ENCODE data around the gene ABI3BP. TPM values are rescaled to one million over a fixed set of nuclear protein-coding genes. Genes with fewer than 3 reads are reported as not detected.

ABI3BP gene
- total RNA-seq, 1 donor from 2014 or later, result 91.1 TPM

GRCh38 chr3:100898681-100899080 is 94.5 kb downstream of the ABI3BP start:
- TF ChIP-seq POLR2A (IDR thresholded peaks at IDR 0.05), result no peak
- no peak for TF ChIP-seq POLR2AphosphoS5 (IDR thresholded peaks at IDR 0.05; ENCODE audit: insufficient read depth in 1 of 2, low read depth in 1 of 2)
- TF ChIP-seq CTCF (IDR thresholded peaks at IDR 0.05), result no peak
- no peak for DNase-seq (ENCODE audit: extremely low spot score in 2 of 2)
- intact Hi-C loops (cut with DNase I), result no loop called here
- Histone ChIP-seq H3K4me1 (peaks cover 18% of the 10 kb centered on the region), H3K4me3 (no peak overlapping the region), H3K36me3 (no peaks in the 10 kb centered on the region), H3K27me3 (no peaks in the 10 kb centered on the region), H3K9me3 (no peaks in the 10 kb centered on the region), H3K27ac (no peak overlapping the region)

- Histone ChIP-seq H3K36me3 (no peaks in the 10 kb centered on the region), H3K27ac (no peak overlapping the region), H3K4me3 (no peak overlapping the region), H3K27me3 (no peaks in the 10 kb centered on the region), H3K9me3 (no peaks in the 10 kb centered on the region), H3K4me1 (peaks cover 11% of the 10 kb centered on the region)
- DNase-seq (ENCODE audit: extremely low spot score in 2 of 2), result no peak
- TF ChIP-seq POLR2AphosphoS5 (IDR thresholded peaks at IDR 0.05; ENCODE audit: insufficient read depth in 1 of 2, low read depth in 1 of 2), result no peak
- no peak for TF ChIP-seq POLR2A (IDR thresholded peaks at IDR 0.05)
- TF ChIP-seq CTCF (IDR thresholded peaks at IDR 0.05), result no peak
- intact Hi-C loops (cut with DNase I), result no loop called here
Observed at GRCh38 chr3:100896994-100897393, 96.2 kb downstream of the ABI3BP start.

DNA sequence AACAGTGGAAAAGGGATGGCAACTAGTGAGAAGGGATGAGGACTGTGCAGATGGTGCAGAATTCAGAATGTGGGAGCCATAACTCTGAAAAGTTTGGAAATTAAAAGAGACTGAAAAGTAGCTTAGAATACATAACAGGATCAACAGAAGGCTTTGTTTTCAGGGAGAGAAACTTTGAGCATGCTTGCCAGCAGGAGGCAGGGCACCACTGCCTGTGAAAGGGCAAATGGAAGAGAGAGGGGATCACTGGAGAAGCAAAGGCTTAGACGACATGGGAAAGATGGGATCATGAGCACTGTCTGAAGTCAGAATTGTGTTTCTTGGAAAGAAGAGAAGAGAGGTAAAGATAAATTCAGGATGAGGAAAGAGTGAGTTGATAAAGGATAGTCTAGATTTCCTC is 99.6 kb downstream of the ABI3BP start:
- no peaks in the 10 kb centered on the region for H3K4me1 ChIP-seq
- no peaks in the 10 kb centered on the region for H3K27me3 ChIP-seq
- no peaks in the 10 kb centered on the region for H3K9me3 ChIP-seq
- H3K36me3 ChIP-seq, result no peaks in the 10 kb centered on the region
- DNase-seq (ENCODE audit: extremely low spot score in 2 of 2), result no peak
- no peak overlapping the region for H3K4me3 ChIP-seq
- H3K27ac ChIP-seq, result no peak overlapping the region
- TF ChIP-seq POLR2AphosphoS5 (IDR thresholded peaks at IDR 0.05; ENCODE audit: insufficient read depth in 1 of 2, low read depth in 1 of 2) (no peak), POLR2A (IDR thresholded peaks at IDR 0.05) (no peak), CTCF (IDR thresholded peaks at IDR 0.05) (peak in 2 of 3 experiments; percentile 6 to 30)
- intact Hi-C loops (cut with DNase I), result no loop called here

GRCh38 chr3:100893108-100893507 is 100.1 kb downstream of the ABI3BP start:
- Histone ChIP-seq H3K36me3 (no peaks in the 10 kb centered on the region), H3K27ac (no peak overlapping the region), H3K4me3 (no peak overlapping the region), H3K4me1 (no peaks in the 10 kb centered on the region), H3K27me3 (no peaks in the 10 kb centered on the region), H3K9me3 (no peaks in the 10 kb centered on the region)
- TF ChIP-seq POLR2A (IDR thresholded peaks at IDR 0.05), result no peak
- no peak for TF ChIP-seq CTCF (IDR thresholded peaks at IDR 0.05)
- TF ChIP-seq POLR2AphosphoS5 (IDR thresholded peaks at IDR 0.05; ENCODE audit: insufficient read depth in 1 of 2, low read depth in 1 of 2), result no peak
- DNase-seq (ENCODE audit: extremely low spot score in 2 of 2), result no peak
- intact Hi-C loops (cut with DNase I), result no loop called here

DNA sequence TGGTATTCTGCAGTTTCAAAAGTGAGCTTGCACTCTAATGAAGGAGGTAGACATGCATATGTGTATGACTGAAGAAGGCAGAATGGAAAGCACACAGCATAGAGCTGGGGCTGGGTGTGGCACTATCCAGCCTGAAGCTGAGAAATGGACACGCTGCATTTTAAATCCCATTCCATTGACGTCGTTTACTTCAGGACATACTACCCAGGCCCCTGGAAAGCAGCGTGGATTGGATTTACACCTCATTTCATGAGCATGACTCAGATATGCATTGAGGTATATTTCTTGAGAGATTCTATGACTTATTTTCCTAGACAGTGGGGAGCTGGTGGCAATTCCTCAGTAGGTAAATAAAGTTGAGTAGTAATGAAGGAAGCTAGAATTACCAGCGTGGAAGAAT is 101.4 kb downstream of the ABI3BP start:
- Histone ChIP-seq H3K27ac (no peak overlapping the region), H3K27me3 (no peaks in the 10 kb centered on the region), H3K4me1 (no peaks in the 10 kb centered on the region), H3K9me3 (no peaks in the 10 kb centered on the region), H3K4me3 (no peak overlapping the region), H3K36me3 (no peaks in the 10 kb centered on the region)
- intact Hi-C loops (cut with DNase I), result no loop called here
- TF ChIP-seq CTCF (IDR thresholded peaks at IDR 0.05) (no peak), POLR2A (IDR thresholded peaks at IDR 0.05) (no peak), POLR2AphosphoS5 (IDR thresholded peaks at IDR 0.05; ENCODE audit: insufficient read depth in 1 of 2, low read depth in 1 of 2) (no peak)
- no peak for DNase-seq (ENCODE audit: extremely low spot score in 2 of 2)

Measured in vagina (tissue), 2 donors.